DMS 273 treated with DMSO at 0.1 percent for 48 hours (cell line): ENCODE measurements around the gene ARL15.
A peak's percentile ranks its signal among the peaks of the same experiment; 100 is the strongest.
"Not testable (repeated sequence)": the region's sequence is repeated elsewhere in the genome, so short reads cannot be mapped to it uniquely, and the experiment has no call there.

ENCODE experiments used
- DNase-seq: peaks from one replicate; lab custom pipeline; 2025; lab: John Stamatoyannopoulos, UW

ARL15 gene

GRCh38 chr5:54090495-54091120 is 219.8 kb downstream of the ARL15 start:
- no peak for DNase-seq

- DNase-seq = no peak
Observed at GRCh38 chr5:54088081-54088480, 222.3 kb downstream of the ARL15 start.

GRCh38 chr5:54087436-54087835 is 222.9 kb downstream of the ARL15 start:
- DNase-seq = no peak

- DNase-seq = no peak
Observed at GRCh38 chr5:54086191-54086590, 224.2 kb downstream of the ARL15 start.

- DNase-seq = no peak
Observed at GRCh38 chr5:54084696-54085095, 225.7 kb downstream of the ARL15 start.

- DNase-seq = no peak
Observed at GRCh38 chr5:54083851-54084250, 226.5 kb downstream of the ARL15 start.

- no peak for DNase-seq
Observed at GRCh38 chr5:54083245-54083644, 227.1 kb downstream of the ARL15 start.

- DNase-seq = no peak
Observed at GRCh38 chr5:54081415-54081814, 229.0 kb downstream of the ARL15 start.

- DNase-seq = no peak
Observed at GRCh38 chr5:54080831-54081230, 229.5 kb downstream of the ARL15 start.

- no peak for DNase-seq
Observed at GRCh38 chr5:54073735-54074134, 236.6 kb downstream of the ARL15 start.

GRCh38 chr5:54073131-54073530 is 237.2 kb downstream of the ARL15 start:
- DNase-seq = peak; percentile 19

GRCh38 chr5:54066433-54066832 is 243.9 kb downstream of the ARL15 start:
- no peak for DNase-seq

- no peak for DNase-seq
Observed at GRCh38 chr5:54063817-54064216, 246.6 kb downstream of the ARL15 start.

- DNase-seq = no peak
Observed at GRCh38 chr5:54062958-54063357, 247.4 kb downstream of the ARL15 start.

GRCh38 chr5:54060919-54061318 is 249.5 kb downstream of the ARL15 start:
- not testable (repeated sequence) for DNase-seq

- no peak for DNase-seq
Observed at GRCh38 chr5:54049963-54050362, 260.4 kb downstream of the ARL15 start.

GRCh38 chr5:54049144-54049543 is 261.2 kb downstream of the ARL15 start:
- DNase-seq = no peak

- no peak for DNase-seq
Observed at GRCh38 chr5:54045077-54045792, 265.1 kb downstream of the ARL15 start.

GRCh38 chr5:54044276-54044675 is 266.1 kb downstream of the ARL15 start:
- DNase-seq = not testable (repeated sequence)

- DNase-seq = no peak
Observed at GRCh38 chr5:54040804-54041203, 269.6 kb downstream of the ARL15 start.

- no peak for DNase-seq
Observed at GRCh38 chr5:54040018-54040417, 270.4 kb downstream of the ARL15 start.

- DNase-seq = no peak
Observed at GRCh38 chr5:54037205-54037604, 273.2 kb downstream of the ARL15 start.

GRCh38 chr5:54030981-54031380 is 279.4 kb downstream of the ARL15 start:
- DNase-seq = no peak

GRCh38 chr5:54024466-54024865 is 285.9 kb downstream of the ARL15 start:
- no peak for DNase-seq
